Lower leg skin (tissue), 3 donors: ENCODE results near the gene TOMT.

ENCODE experiments used
- CTCF ChIP-seq, 3 donors: fragments of 450-650 bp; IDR thresholded peaks; one replicate each; pipeline ENCODE4 v1.5.1; 2016; ENCODE audit warnings: antibody characterized with exemption in 3 of 3, mild to moderate bottlenecking in 3 of 3, moderate library complexity in 2 of 3
- POLR2A ChIP-seq, 2 donors: fragments of 450-650 bp; IDR thresholded peaks; one replicate each; pipeline ENCODE4 v1.6.1; 2016 to 2017; ENCODE audit warnings: antibody characterized with exemption in 2 of 2, mild to moderate bottlenecking in 1 of 2, moderate library complexity in 1 of 2

DNA sequence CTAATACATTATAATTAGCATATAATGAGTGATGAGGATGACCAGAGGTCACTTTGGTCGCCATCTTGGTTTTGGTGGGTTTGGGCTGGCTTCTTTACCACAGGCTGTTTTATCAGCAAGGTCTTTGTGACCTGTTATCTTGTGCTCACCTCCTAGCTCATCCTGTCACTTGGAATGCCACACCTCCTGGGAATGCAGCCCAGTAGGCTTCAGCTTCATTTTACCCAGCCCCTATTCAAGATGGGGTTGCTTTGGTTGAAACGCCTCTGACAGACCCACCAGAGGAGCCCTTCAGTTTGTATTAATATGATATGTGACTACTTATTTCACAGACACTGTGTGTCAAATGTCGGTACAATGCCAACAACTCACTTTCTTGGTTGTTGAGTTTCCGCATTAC lies 50.0 kb downstream of the TOMT start:
- TF ChIP-seq CTCF (IDR thresholded peaks at IDR 0.05) (no peak), POLR2A (IDR thresholded peaks at IDR 0.05) (no peak)
